A549 treated with DMSO at 1 μM for 4 hours (cell line): ENCODE results near the gene PYY. TPM values are rescaled to one million over a fixed set of nuclear protein-coding genes. Genes with fewer than 3 reads are reported as not detected.

ENCODE experiments used
- total RNA-seq: library from RNA; stranded (reverse); fragments of 200-300 nt; extraction: Qiagen RNA extraction; gene quantifications from 5 replicates; pipeline ENCODE4 v1.2.3, GENCODE V29; 2022; ENCODE audit warnings: low read depth

Gene PYY
- 0.17 TPM in 1 of 5 replicates, not detected in the others for total RNA-seq

GRCh38 chr17:43953746-43954145, at the start of gene PYY:
Gene PYY (minus strand): TSS chr17:43953940. CDS start chr17:43953483, 457 bp downstream.

GRCh38 chr17:43942051-43942685, 11.6 kb downstream of the PYY start, which contains the start of gene PPY:
Gene PPY (minus strand): TSS chr17:43942476. CDS start chr17:43941654, 822 bp downstream.

GRCh38 chr17:43907425-43907981, 46.2 kb downstream of the PYY start, which contains the start of gene MPP2:
Gene MPP2 (minus strand): TSS chr17:43907536. CDS start chr17:43904460, 3,076 bp downstream.

Other genes with a start within 250 kb of the PYY start
- not detected in 5 replicates for gene SOST, start 195.1 kb downstream of the PYY start, total RNA-seq
- 62.4 to 69.0 TPM (median 67.2 TPM) in 5 replicates for gene DUSP3, start 175.0 kb downstream of the PYY start, total RNA-seq
- not detected in 5 replicates for gene CFAP97D1, start 173.5 kb downstream of the PYY start, total RNA-seq
- gene MPP3, start 120.8 kb downstream of the PYY start, total RNA-seq = 17.6 to 20.7 TPM (median 19.4 TPM) in 5 replicates
- gene CD300LG, start 106.8 kb downstream of the PYY start, total RNA-seq = not detected in 5 replicates
- gene MPP2, start 46.4 kb downstream of the PYY start, total RNA-seq = 1.7 to 3.2 TPM (median 2.1 TPM) in 5 replicates
- gene PPY, start 11.5 kb downstream of the PYY start, total RNA-seq = not detected in 5 replicates
- gene NAGS, start 50.7 kb upstream of the PYY start, total RNA-seq = 0.77 to 1.4 TPM (median 1.0 TPM) in 5 replicates
- 27.4 to 33.5 TPM (median 29.9 TPM) in 5 replicates for gene TMEM101, start 61.0 kb upstream of the PYY start, total RNA-seq
- 55.9 to 60.9 TPM (median 57.6 TPM) in 5 replicates for gene LSM12, start 112.7 kb upstream of the PYY start, total RNA-seq
- 122 to 174 TPM (median 149 TPM) in 5 replicates for gene G6PC3, start 116.8 kb upstream of the PYY start, total RNA-seq
- 14.6 to 18.7 TPM (median 15.7 TPM) in 5 replicates for gene HDAC5, start 169.7 kb upstream of the PYY start, total RNA-seq
- gene HROB, start 188.0 kb upstream of the PYY start, total RNA-seq = 8.2 to 9.9 TPM (median 8.8 TPM) in 5 replicates
- 0.08 to 0.17 TPM (median 0.10 TPM) in 5 replicates for gene ASB16, start 216.8 kb upstream of the PYY start, total RNA-seq
- gene TMUB2, start 233.0 kb upstream of the PYY start, total RNA-seq = 37.3 to 45.0 TPM (median 43.9 TPM) in 5 replicates
- gene ATXN7L3, start 245.9 kb upstream of the PYY start, total RNA-seq = 56.7 to 69.2 TPM (median 64.8 TPM) in 5 replicates